K562 (cell line): ENCODE data around the gene ARHGAP29. TPM values are rescaled to one million over a fixed set of nuclear protein-coding genes. Genes with fewer than 3 reads are reported as not detected.

ENCODE experiments used
- ATAC-seq: fragments of 200-7000 bp; cut with Tn5 transposase; 3 replicates; pipeline ENCODE4 v1.9.1; 2020; ENCODE audit warnings: moderate library complexity
- BruUV-seq: library from RNA; stranded (reverse); fragments of 400-500 nt; replicated peaks from 2 replicates; lab custom pipeline; 2021; lab: Mats Ljungman, UMichigan
- CTCF ChIA-PET: fragments of 300-600 bp; formaldehyde crosslinking; extraction: SDS; loops from one replicate; lab custom pipeline; 2021; ENCODE audit warnings: low intra/inter-chr PET ratio; lab: Yijun Ruan, JAX
- POLR2A ChIA-PET: fragments of 300-600, 350-650 bp; sonication (Branson Sonifier 250); formaldehyde crosslinking; extraction: SDS; loops from one replicate; lab custom pipeline; 2021; ENCODE audit warnings: antibody characterized with exemption, inconsistent platforms; lab: Yijun Ruan, JAX
- DNase-seq, 4 experiments: peaks; one replicate each; pipeline versions ENCODE4 v3.0.0 to v3.0.0-alpha.2; 2011 to 2018; ENCODE audit warnings: low spot score in 3 of 4, mixed read lengths in 3 of 4; ENCODE audit errors: extremely low read depth in 1 of 4
- FAIRE-seq: peaks from 2 replicates; lab custom pipeline; 2011; peaks lifted over from hg19 to GRCh38; lab: Jason Lieb, UNC
- H2AFZ ChIP-seq: 2 replicates; pipeline ENCODE4 v1.6.0; 2011; ENCODE audit warnings: low read depth, low read length, control low read depth, inconsistent platforms
- H3K27ac ChIP-seq: fragments of 200-600 bp; 3 replicates; pipeline ENCODE4 v1.8.0; 2011; ENCODE audit warnings: low read depth, mild to moderate bottlenecking, control low read depth, inconsistent platforms, low read length, moderate library complexity, mixed read lengths; ENCODE audit errors: extremely low read depth
- H3K27me3 ChIP-seq, 2 experiments: fragments of 300-600 bp in 1 of 2; 2 replicates in 1 of 2; 3 replicates in 1 of 2; pipeline versions ENCODE4 v1.6.0 to v1.8.0; 2011; ENCODE audit warnings: inconsistent platforms in 2 of 2, low read length in 2 of 2, mild to moderate bottlenecking in 1 of 2, mixed read lengths in 1 of 2, moderate library complexity in 1 of 2; ENCODE audit not compliant: control insufficient read depth in 2 of 2, insufficient read depth in 2 of 2
- H3K36me3 ChIP-seq: fragments of 300-600 bp; 3 replicates; pipeline ENCODE4 v1.8.0; 2011; ENCODE audit warnings: mild to moderate bottlenecking, low read length, inconsistent platforms; ENCODE audit not compliant: control insufficient read depth, insufficient read depth
- H3K4me1 ChIP-seq, 2 experiments: fragments of 200-600 bp in 1 of 2; replicated peaks in 1 of 2; 2 replicates in 1 of 2; 3 replicates in 1 of 2; pipeline versions ENCODE4 v1.5.1 to v1.8.0; 2011; ENCODE audit warnings: inconsistent platforms in 2 of 2, low read length in 2 of 2, mild to moderate bottlenecking in 1 of 2, mixed read lengths in 1 of 2, moderate library complexity in 1 of 2; ENCODE audit not compliant: control insufficient read depth in 2 of 2, insufficient read depth in 2 of 2
- H3K4me2 ChIP-seq: 2 replicates; pipeline ENCODE4 v1.6.1; 2011; ENCODE audit warnings: low read length, control low read depth, inconsistent platforms, mixed read lengths; ENCODE audit not compliant: insufficient read depth
- H3K4me3 ChIP-seq: fragments of 200-600 bp; sonication (generic), shearing (Covaris generic); 2 replicates; pipeline ENCODE4 v1.5.1; 2016; ENCODE audit warnings: control low read depth, inconsistent platforms
- H3K79me2 ChIP-seq: fragments of 200-600 bp; 3 replicates; pipeline ENCODE4 v1.8.0; 2011; ENCODE audit warnings: low read length, inconsistent platforms; ENCODE audit not compliant: control insufficient read depth, insufficient read depth
- H3K9ac ChIP-seq, 2 experiments: 2 replicates each; pipeline versions ENCODE4 v1.6.0 to v1.6.1; 2011; ENCODE audit warnings: low read depth in 2 of 2, low read length in 2 of 2, control low read depth in 1 of 2, inconsistent platforms in 1 of 2, mild to moderate bottlenecking in 1 of 2, mixed read lengths in 1 of 2; ENCODE audit not compliant: insufficient read depth in 1 of 2
- H3K9me1 ChIP-seq: one replicate; pipeline ENCODE4 v1.6.0; 2011; ENCODE audit warnings: inconsistent platforms, mild to moderate bottlenecking, low read length, moderate library complexity; ENCODE audit not compliant: control insufficient read depth, insufficient read depth
- H3K9me3 ChIP-seq: replicated peaks from 2 replicates; pipeline ENCODE4 v1.5.1; 2011; ENCODE audit warnings: low read depth, low read length, inconsistent platforms; ENCODE audit not compliant: control insufficient read depth, insufficient read depth
- H4K20me1 ChIP-seq: replicated peaks from 2 replicates; pipeline ENCODE4 v1.6.1; 2011; ENCODE audit warnings: low read length, inconsistent platforms, mixed read lengths; ENCODE audit not compliant: control insufficient read depth, insufficient read depth
- ATF1 ChIP-seq, 2 experiments: fragments of 450-650 bp in 1 of 2; IDR thresholded peaks; 2 replicates each; pipeline ENCODE4 v1.6.1; 2016; ENCODE audit warnings: missing compliant biosample characterization in 1 of 2, missing genetic modification characterization in 1 of 2
- DIDO1 ChIP-seq: fragments of 450-650 bp; IDR thresholded peaks from 2 replicates; pipeline ENCODE4 v1.6.1; 2016; ENCODE audit warnings: low read depth, missing biosample characterization, missing genetic modification characterization
- EZH2 ChIP-seq: IDR thresholded peaks from 2 replicates; pipeline ENCODE4 v1.6.1; 2012; ENCODE audit warnings: low read depth, mild to moderate bottlenecking, inconsistent platforms, low read length, borderline replicate concordance
- GATAD2A ChIP-seq: fragments of 450-650 bp; IDR thresholded peaks from 2 replicates; pipeline ENCODE4 v1.6.1; 2017
- LARP7 ChIP-seq: fragments of 450-650 bp; IDR thresholded peaks from 2 replicates; pipeline ENCODE4 v1.6.1; 2016
- MAFG ChIP-seq: fragments of 450-650 bp; conservative IDR thresholded peaks from 2 replicates; pipeline ENCODE4 v1.6.1; 2016; ENCODE audit warnings: missing genetic modification characterization, missing compliant biosample characterization
- RB1 ChIP-seq: fragments of 450-650 bp; IDR thresholded peaks from 2 replicates; pipeline ENCODE4 v1.6.1; 2017; ENCODE audit warnings: low read depth, mild to moderate bottlenecking
- RFX7 ChIP-seq: fragments of 250-450 bp; sonication (Bioruptor Pico); IDR thresholded peaks from 2 replicates; pipeline ENCODE4 v1.5.1; 2021; ENCODE audit warnings: mild to moderate bottlenecking
- SRSF3 ChIP-seq: fragments of 200-400 bp; formaldehyde crosslinking; IDR thresholded peaks from 2 replicates; pipeline ENCODE4 v1.6.1; 2016; ENCODE audit warnings: mild to moderate bottlenecking, low read length, moderate library complexity; ENCODE audit not compliant: insufficient read depth
- U2AF2 ChIP-seq: fragments of 200-400 bp; formaldehyde crosslinking; optimal IDR thresholded peaks from 2 replicates; pipeline ENCODE3; 2017; ENCODE audit warnings: low read depth, mild to moderate bottlenecking, low read length
- ZNF324 ChIP-seq: fragments of 250-450 bp; sonication (Bioruptor Pico); IDR thresholded peaks from 2 replicates; pipeline ENCODE4 v1.4.0; 2020; ENCODE audit warnings: mild to moderate bottlenecking
- WGBS: fragments of 100-300 bp; shearing (Covaris generic); methylation state at CpG from one replicate; pipeline ENCODE4 v1.1.6; 2016; ENCODE audit warnings: low coverage, mixed read lengths; ENCODE audit not compliant: insufficient coverage; ENCODE audit errors: missing lambda C conversion rate; 5-methylcytosine and 5-hydroxymethylcytosine counted together
- in situ Hi-C: fragments of 300-500 bp; cut with MboI; formaldehyde crosslinking; loops from 4 replicates; pipeline ENCODE4 v1.15.0; 2018; ENCODE audit warnings: inconsistent platforms, mixed read lengths
- intact Hi-C: fragments of 100-400 bp; cut with micrococcal nuclease; formaldehyde crosslinking; loops from 2 replicates; pipeline ENCODE4 v1.14.2; 2022
- polyA plus RNA-seq, 8 experiments: library from polyadenylated mRNA; depleted of rRNA in 4 of 8; stranded (reverse) in 5 of 8; unstranded in 3 of 8; fragments of >200 nt; fragmentation: Nextera tagmentation in 2 of 8; fragmentation: Illumina TruSeq in 1 of 8; extraction: Ambion mirVana in 2 of 8; extraction: Trizol in 1 of 8; gene quantifications; 2 replicates each; pipeline versions ENCODE4 v1.2.1 to v1.2.3, GENCODE V29; 2011 to 2014; ENCODE audit warnings: inconsistent platforms in 1 of 8, missing spikeins in 1 of 8
- total RNA-seq, 7 experiments: library from RNA; depleted of rRNA in 6 of 7; stranded (reverse); fragments of >200 nt in 6 of 7; fragmentation: Illumina TruSeq in 2 of 7; extraction: Trizol in 2 of 7; gene quantifications; 2 replicates each; pipeline versions ENCODE4 v1.2.1 to v1.2.3, GENCODE V29; 2011 to 2021; ENCODE audit warnings: low replicate concordance in 1 of 7
- TF ChIP-seq, protein P1 (sequence below): fragments of 250-450 bp; sonication (Bioruptor Pico); IDR thresholded peaks from 2 replicates; pipeline ENCODE4 v1.4.0; 2020; ENCODE audit warnings: mild to moderate bottlenecking
- TF ChIP-seq, protein P2 (sequence below): IDR thresholded peaks from 2 replicates; pipeline ENCODE4 v1.6.1; 2016; ENCODE audit warnings: missing genetic modification characterization, missing compliant biosample characterization

The ARHGAP29 gene
- total and polyA plus RNA-seq, 9 of the 15 experiments (the other 6 are each of a cell fraction or from before 2014, with no cell fraction given), result under 0.01 to 0.13 (median 0.02) TPM; not detected in 5

DNA sequence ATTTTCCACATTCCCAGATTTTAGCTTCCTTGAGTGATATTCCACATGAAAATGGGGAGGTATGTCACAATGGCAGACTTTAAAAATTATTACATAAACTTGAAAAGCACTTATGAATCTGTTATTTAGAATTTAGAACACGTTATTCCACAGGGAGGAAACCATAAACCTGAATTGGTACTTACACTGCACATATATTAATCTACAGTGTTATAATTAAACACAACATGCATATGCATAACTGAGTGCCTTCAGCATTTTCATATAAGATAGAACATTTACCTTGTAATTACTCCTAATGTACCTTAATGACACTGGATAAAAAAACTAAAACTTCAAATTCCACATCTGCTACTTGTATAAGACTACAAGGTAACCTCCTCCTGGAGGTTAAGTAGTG lies 9.8 kb downstream of the ARHGAP29 start:
- FAIRE-seq (no peak), DNase-seq (no peak), ATAC-seq (no peak)
- ChIA-PET POLR2A (interaction anchor here (1.2 to 1.5 kb wide), 2 partner anchors 8 to 10 kb away, joined by 4 to 9 read pairs; partner anchors contain the start of gene ARHGAP29), CTCF (no interaction called here)
- no peaks in the 10 kb centered on the region for H3K27me3 ChIP-seq
- no peak overlapping the region for H3K4me2 ChIP-seq
- no peak overlapping the region for H3K4me3 ChIP-seq
- no peaks in the 10 kb centered on the region for H3K4me1 ChIP-seq
- intact Hi-C loops (no loop called here), in situ Hi-C loops (no loop called here)
- H3K9me3 ChIP-seq, result no peaks in the 10 kb centered on the region
- H3K9ac ChIP-seq, result no peak overlapping the region
- H3K36me3 ChIP-seq, result no peaks in the 10 kb centered on the region
- H2AFZ ChIP-seq, result no peak overlapping the region
- no TSS peak for BruUV-seq
- no peak overlapping the region for H3K27ac ChIP-seq
- WGBS, result 11% methylated on average over 1 of the region's 1 CpG
- no peaks in the 10 kb centered on the region for H3K9me1 ChIP-seq
- no peaks in the 10 kb centered on the region for H4K20me1 ChIP-seq
- TF ChIP-seq MAFG (tag) (no peak), U2AF2 (no peak), RFX7 (CRISPR knock-in tag) (no peak), EZH2 (no peak), DIDO1 (tag) (no peak), RB1 (no peak), ATF1 (CRISPR knock-in tag; IDR thresholded peaks at IDR 0.05) (no peak), ATF1 (tag; IDR thresholded peaks at IDR 0.05) (no peak), SRSF3 (no peak), ZNF324 (no peak), GATAD2A (no peak), LARP7 (no peak)
- TF ChIP-seq, protein P1, sequence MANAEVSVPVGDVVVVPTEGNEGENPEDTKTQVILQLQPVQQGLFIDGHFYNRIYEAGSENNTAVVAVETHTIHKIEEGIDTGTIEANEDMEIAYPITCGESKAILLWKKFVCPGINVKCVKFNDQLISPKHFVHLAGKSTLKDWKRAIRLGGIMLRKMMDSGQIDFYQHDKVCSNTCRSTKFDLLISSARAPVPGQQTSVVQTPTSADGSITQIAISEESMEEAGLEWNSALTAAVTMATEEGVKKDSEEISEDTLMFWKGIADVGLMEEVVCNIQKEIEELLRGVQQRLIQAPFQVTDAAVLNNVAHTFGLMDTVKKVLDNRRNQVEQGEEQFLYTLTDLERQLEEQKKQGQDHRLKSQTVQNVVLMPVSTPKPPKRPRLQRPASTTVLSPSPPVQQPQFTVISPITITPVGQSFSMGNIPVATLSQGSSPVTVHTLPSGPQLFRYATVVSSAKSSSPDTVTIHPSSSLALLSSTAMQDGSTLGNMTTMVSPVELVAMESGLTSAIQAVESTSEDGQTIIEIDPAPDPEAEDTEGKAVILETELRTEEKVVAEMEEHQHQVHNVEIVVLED (CRISPR knock-in tag), result no peak
- TF ChIP-seq, protein P2, sequence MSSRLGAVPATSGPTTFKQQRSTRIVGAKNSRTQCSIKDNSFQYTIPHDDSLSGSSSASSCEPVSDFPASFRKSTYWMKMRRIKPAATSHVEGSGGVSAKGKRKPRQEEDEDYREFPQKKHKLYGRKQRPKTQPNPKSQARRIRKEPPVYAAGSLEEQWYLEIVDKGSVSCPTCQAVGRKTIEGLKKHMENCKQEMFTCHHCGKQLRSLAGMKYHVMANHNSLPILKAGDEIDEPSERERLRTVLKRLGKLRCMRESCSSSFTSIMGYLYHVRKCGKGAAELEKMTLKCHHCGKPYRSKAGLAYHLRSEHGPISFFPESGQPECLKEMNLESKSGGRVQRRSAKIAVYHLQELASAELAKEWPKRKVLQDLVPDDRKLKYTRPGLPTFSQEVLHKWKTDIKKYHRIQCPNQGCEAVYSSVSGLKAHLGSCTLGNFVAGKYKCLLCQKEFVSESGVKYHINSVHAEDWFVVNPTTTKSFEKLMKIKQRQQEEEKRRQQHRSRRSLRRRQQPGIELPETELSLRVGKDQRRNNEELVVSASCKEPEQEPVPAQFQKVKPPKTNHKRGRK (tag), result no peak
- no peaks in the 10 kb centered on the region for H3K79me2 ChIP-seq
